RWPE1 (cell line): Measurements from ENCODE around the gene CPT1A.
"Not testable (repeated sequence)": the region's sequence is repeated elsewhere in the genome, so short reads cannot be mapped to it uniquely, and the experiment has no call there.

Source experiments
- CTCF ChIA-PET: fragments of 350-600 bp; sonication (Branson Sonifier 250); formaldehyde crosslinking; extraction: SDS; loops from one replicate; lab custom pipeline; 2021; lab: Yijun Ruan, JAX
- POLR2A ChIA-PET: fragments of 400-600 bp; formaldehyde crosslinking; extraction: SDS; loops from one replicate; lab custom pipeline; 2020; ENCODE audit warnings: antibody characterized with exemption; ENCODE audit not compliant: low non-redundant PET; lab: Yijun Ruan, JAX
- DNase-seq: peaks from one replicate; pipeline ENCODE4 v3.0.0; 2012; ENCODE audit warnings: low spot score
- H3K27ac ChIP-seq: fragments of 450-650 bp; 2 replicates; pipeline ENCODE4 v1.5.1; 2017
- CTCF ChIP-seq: fragments of 450-650 bp; conservative IDR thresholded peaks from 2 replicates; pipeline ENCODE4 v1.5.1; 2017; ENCODE audit warnings: low read depth, mild to moderate bottlenecking

The CPT1A gene

GRCh38 chr11:68865241-68865640 lies 23.5 kb upstream of the CPT1A start:
- no peak for TF ChIP-seq CTCF
- ChIA-PET CTCF (no interaction called here), POLR2A (no interaction called here)
- no peak overlapping the region for H3K27ac ChIP-seq
- DNase-seq = no peak

- no peak for DNase-seq
- TF ChIP-seq CTCF = no peak
- no peak overlapping the region for H3K27ac ChIP-seq
- ChIA-PET CTCF (no interaction called here), POLR2A (no interaction called here)
Observed at GRCh38 chr11:68863553-68864265, 22.0 kb upstream of the CPT1A start.

- POLR2A ChIA-PET = no interaction called here
- no peak for DNase-seq
- no peak for TF ChIP-seq CTCF
- H3K27ac ChIP-seq = no peak overlapping the region
- CTCF ChIA-PET = interaction anchor here (0.6 kb wide), 1 partner anchor 12 kb away, joined by 3 read pairs; no protein-coding TSS in a partner anchor
Observed at GRCh38 chr11:68862421-68862820, 20.7 kb upstream of the CPT1A start.

- no peak for TF ChIP-seq CTCF
- CTCF ChIA-PET = no interaction called here
- POLR2A ChIA-PET = no interaction called here
- DNase-seq = no peak
- H3K27ac ChIP-seq = no peak overlapping the region
Observed at GRCh38 chr11:68859123-68859522, 17.4 kb upstream of the CPT1A start.

GRCh38 chr11:68857037-68857586 lies 15.4 kb upstream of the CPT1A start:
- no peak overlapping the region for H3K27ac ChIP-seq
- POLR2A ChIA-PET = no interaction called here
- DNase-seq = no peak
- CTCF ChIA-PET = interaction anchor here (0.6 kb wide), 1 partner anchor 251 kb away, joined by 3 read pairs; no protein-coding TSS in a partner anchor
- TF ChIP-seq CTCF = no peak

- H3K27ac ChIP-seq, POLR2A ChIA-PET, DNase-seq: not testable (repeated sequence)
- CTCF ChIA-PET = interaction anchor here (0.6 kb wide), 1 partner anchor 252 kb away, joined by 3 read pairs; no protein-coding TSS in a partner anchor
Observed at GRCh38 chr11:68856425-68857030, 14.8 kb upstream of the CPT1A start.
